Gastroesophageal sphincter (tissue), 3 donors: ENCODE data around the gene C10orf90.

Experiments
- POLR2A ChIP-seq, 2 donors: fragments of 450-650 bp; IDR thresholded peaks; one replicate each; pipeline ENCODE4 v1.6.1; 2017; ENCODE audit warnings: antibody characterized with exemption in 2 of 2, mild to moderate bottlenecking in 2 of 2, moderate library complexity in 1 of 2
- POLR2AphosphoS5 ChIP-seq: sonication (generic); formaldehyde crosslinking; IDR thresholded peaks from one replicate; pipeline ENCODE4 v1.6.1; 2017; ENCODE audit warnings: antibody characterized with exemption
- TF ChIP-seq, protein P1 (sequence below), 4 experiments: fragments of 200-600 bp in 2 of 4; fragments of 450-650 bp in 2 of 4; sonication (generic) in 1 of 4; IDR thresholded peaks; one replicate each; pipeline ENCODE4 v1.5.1; 2017 to 2019; ENCODE audit warnings: antibody characterized with exemption in 4 of 4, mild to moderate bottlenecking in 2 of 4, moderate library complexity in 2 of 4

DNA sequence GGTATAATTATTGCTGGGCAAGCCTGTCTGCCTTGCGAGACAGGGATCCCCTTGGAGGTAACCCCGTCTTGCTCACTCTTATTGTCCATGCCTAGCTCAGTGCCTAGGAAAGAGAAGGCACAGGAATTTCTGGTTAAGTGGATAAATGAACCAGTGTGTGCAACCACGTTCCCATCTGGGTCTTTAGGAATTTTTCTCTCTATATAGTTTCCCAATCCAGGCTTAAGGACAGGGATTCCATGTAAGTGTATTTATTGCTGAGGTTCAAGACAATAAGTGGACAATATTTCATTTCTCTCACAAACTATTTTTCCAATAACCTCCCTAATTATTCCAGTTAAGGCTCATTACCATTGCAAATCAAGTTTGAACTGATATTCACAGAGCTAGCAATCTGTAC, 273.3 kb downstream of the C10orf90 start:
- TF ChIP-seq POLR2A (IDR thresholded peaks at IDR 0.05) (no peak), POLR2AphosphoS5 (no peak)
- TF ChIP-seq, protein P1, sequence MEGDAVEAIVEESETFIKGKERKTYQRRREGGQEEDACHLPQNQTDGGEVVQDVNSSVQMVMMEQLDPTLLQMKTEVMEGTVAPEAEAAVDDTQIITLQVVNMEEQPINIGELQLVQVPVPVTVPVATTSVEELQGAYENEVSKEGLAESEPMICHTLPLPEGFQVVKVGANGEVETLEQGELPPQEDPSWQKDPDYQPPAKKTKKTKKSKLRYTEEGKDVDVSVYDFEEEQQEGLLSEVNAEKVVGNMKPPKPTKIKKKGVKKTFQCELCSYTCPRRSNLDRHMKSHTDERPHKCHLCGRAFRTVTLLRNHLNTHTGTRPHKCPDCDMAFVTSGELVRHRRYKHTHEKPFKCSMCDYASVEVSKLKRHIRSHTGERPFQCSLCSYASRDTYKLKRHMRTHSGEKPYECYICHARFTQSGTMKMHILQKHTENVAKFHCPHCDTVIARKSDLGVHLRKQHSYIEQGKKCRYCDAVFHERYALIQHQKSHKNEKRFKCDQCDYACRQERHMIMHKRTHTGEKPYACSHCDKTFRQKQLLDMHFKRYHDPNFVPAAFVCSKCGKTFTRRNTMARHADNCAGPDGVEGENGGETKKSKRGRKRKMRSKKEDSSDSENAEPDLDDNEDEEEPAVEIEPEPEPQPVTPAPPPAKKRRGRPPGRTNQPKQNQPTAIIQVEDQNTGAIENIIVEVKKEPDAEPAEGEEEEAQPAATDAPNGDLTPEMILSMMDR (IDR thresholded peaks at IDR 0.05): no peak
